H1 (cell line): ENCODE results near the gene MID1. TPM values are rescaled to one million over a fixed set of nuclear protein-coding genes. Genes with fewer than 3 reads are reported as not detected.

ENCODE experiments used
- CTCF ChIA-PET: fragments of 300-600 bp; sonication (Branson Sonifier 250); formaldehyde crosslinking; loops from one replicate; lab custom pipeline; 2021; ENCODE audit not compliant: partially characterized antibody; lab: Charles Lee
- POLR2A ChIA-PET: fragments of 300-600 bp; sonication (Branson Sonifier 250); formaldehyde crosslinking; loops from one replicate; lab custom pipeline; 2021; ENCODE audit warnings: inconsistent platforms; ENCODE audit not compliant: partially characterized antibody; lab: Charles Lee
- DNase-seq, 2 experiments: peaks; one replicate each; pipeline versions ENCODE4 v3.0.0 to v3.0.0-alpha.2; 2010 to 2022; ENCODE audit warnings: low spot score in 2 of 2, low read depth in 1 of 2, mixed read lengths in 1 of 2
- FAIRE-seq: peaks from 2 replicates; lab custom pipeline; 2011; peaks lifted over from hg19 to GRCh38; lab: Jason Lieb, UNC
- H2AFZ ChIP-seq: 2 replicates; pipeline ENCODE4 v1.8.1; 2012; ENCODE audit warnings: low read length, inconsistent platforms
- H2AK5ac ChIP-seq: 2 replicates; pipeline ENCODE4 v1.6.1; 2013; ENCODE audit warnings: low read depth, low read length
- H2BK120ac ChIP-seq: replicated peaks from 2 replicates; pipeline ENCODE3; 2013; ENCODE audit warnings: low read depth, low read length, inconsistent platforms
- H2BK12ac ChIP-seq: 2 replicates; pipeline ENCODE4 v1.6.1; 2013; ENCODE audit warnings: low read depth, low read length
- H2BK15ac ChIP-seq: 2 replicates; pipeline ENCODE4 v1.6.1; 2013; ENCODE audit warnings: low read length
- H2BK20ac ChIP-seq: 2 replicates; pipeline ENCODE4 v1.6.1; 2013; ENCODE audit warnings: low read length
- H2BK5ac ChIP-seq: 2 replicates; pipeline ENCODE4 v1.6.1; 2013; ENCODE audit warnings: low read depth, low read length
- H3K14ac ChIP-seq: 2 replicates; pipeline ENCODE4 v1.6.1; 2013; ENCODE audit warnings: inconsistent platforms; ENCODE audit not compliant: insufficient read length
- H3K18ac ChIP-seq: 2 replicates; pipeline ENCODE4 v1.6.1; 2013; ENCODE audit warnings: low read length; ENCODE audit errors: extremely low read depth
- H3K23ac ChIP-seq: 2 replicates; pipeline ENCODE4 v1.6.1; 2013; ENCODE audit warnings: inconsistent platforms; ENCODE audit not compliant: insufficient read length
- H3K23me2 ChIP-seq: 2 replicates; pipeline ENCODE4 v1.6.1; 2013; ENCODE audit warnings: low read depth, low read length
- H3K27ac ChIP-seq: 2 replicates; pipeline ENCODE4 v1.6.1; 2011; ENCODE audit warnings: low read depth, low read length, inconsistent platforms
- H3K27me3 ChIP-seq, 4 experiments: replicated peaks in 1 of 4; 1 replicate in 1 of 4; 2 replicates in 3 of 4; pipeline versions ENCODE4 v1.6.1 to v1.8.1; 2011 to 2013; ENCODE audit warnings: low read length in 3 of 4, mild to moderate bottlenecking in 3 of 4, inconsistent platforms in 2 of 4, mixed read lengths in 2 of 4, moderate library complexity in 1 of 4; ENCODE audit not compliant: control insufficient read depth in 3 of 4, insufficient read depth in 3 of 4; ENCODE audit errors: extremely low read depth in 1 of 4
- H3K36me3 ChIP-seq, 4 experiments: 2 replicates each; pipeline versions ENCODE4 v1.6.1 to v1.8.1; 2011 to 2013; ENCODE audit warnings: mild to moderate bottlenecking in 4 of 4, low read length in 3 of 4, moderate library complexity in 2 of 4, control low read depth in 1 of 4, inconsistent platforms in 1 of 4; ENCODE audit not compliant: insufficient read depth in 4 of 4, control insufficient read depth in 2 of 4
- H3K4ac ChIP-seq: replicated peaks from 2 replicates; pipeline ENCODE3; 2013; ENCODE audit warnings: low read length, low read depth, mixed read lengths, inconsistent platforms; ENCODE audit not compliant: insufficient read length
- H3K4me1 ChIP-seq, 4 experiments: replicated peaks in 1 of 4; 1 replicate in 1 of 4; 2 replicates in 3 of 4; pipeline versions ENCODE4 v1.6.1 to v1.8.1; 2011 to 2013; ENCODE audit warnings: low read length in 3 of 4, inconsistent platforms in 2 of 4, mixed read lengths in 1 of 4; ENCODE audit not compliant: insufficient read depth in 4 of 4, control insufficient read depth in 3 of 4
- H3K4me2 ChIP-seq, 2 experiments: 2 replicates each; pipeline versions ENCODE4 v1.6.1 to v1.8.1; 2011 to 2013; ENCODE audit warnings: low read depth in 2 of 2, low read length in 2 of 2, control low read depth in 1 of 2, inconsistent platforms in 1 of 2, mild to moderate bottlenecking in 1 of 2; ENCODE audit not compliant: insufficient read depth in 1 of 2
- H3K4me3 ChIP-seq, 4 experiments: fragments of 200-600, 300-600 bp in 1 of 4; sonication (generic), shearing (Covaris generic), sonication (Bioruptor Twin) in 1 of 4; 2 replicates each; pipeline versions ENCODE4 v1.5.1 to v1.8.1; 2011 to 2016; ENCODE audit warnings: low read length in 4 of 4, low read depth in 3 of 4, control low read depth in 2 of 4, inconsistent platforms in 2 of 4, mild to moderate bottlenecking in 2 of 4, mixed read lengths in 1 of 4, moderate library complexity in 1 of 4; ENCODE audit not compliant: insufficient read depth in 2 of 4; ENCODE audit errors: extremely low read depth in 1 of 4
- H3K56ac ChIP-seq: replicated peaks from 2 replicates; pipeline ENCODE3; 2013; ENCODE audit warnings: low read depth, mild to moderate bottlenecking, mixed read lengths, low read length, inconsistent platforms; ENCODE audit not compliant: insufficient read length
- H3K79me1 ChIP-seq: 2 replicates; pipeline ENCODE4 v1.6.1; 2013; ENCODE audit warnings: low read depth, low read length, control low read depth
- H3K79me2 ChIP-seq, 2 experiments: 2 replicates each; pipeline versions ENCODE4 v1.6.1 to v1.8.1; 2012 to 2013; ENCODE audit warnings: low read length in 2 of 2, mild to moderate bottlenecking in 2 of 2, inconsistent platforms in 1 of 2; ENCODE audit not compliant: insufficient read depth in 2 of 2, control insufficient read depth in 1 of 2
- H3K9ac ChIP-seq, 4 experiments: replicated peaks in 1 of 4; 1 replicate in 1 of 4; 2 replicates in 3 of 4; pipeline versions ENCODE4 v1.6.1 to v1.8.1; 2011 to 2013; ENCODE audit warnings: low read depth in 3 of 4, low read length in 3 of 4, control low read depth in 2 of 4, mild to moderate bottlenecking in 2 of 4, moderate library complexity in 2 of 4, inconsistent platforms in 1 of 4; ENCODE audit errors: extremely low read depth in 1 of 4
- H3K9me3 ChIP-seq, 2 experiments: 2 replicates each; pipeline versions ENCODE4 v1.6.1 to v1.8.1; 2012 to 2013; ENCODE audit warnings: mild to moderate bottlenecking in 2 of 2, moderate library complexity in 2 of 2, control low read depth in 1 of 2, inconsistent platforms in 1 of 2, low read depth in 1 of 2, low read length in 1 of 2, mixed read lengths in 1 of 2; ENCODE audit not compliant: insufficient read depth in 2 of 2
- H4K20me1 ChIP-seq, 2 experiments: replicated peaks in 1 of 2; 2 replicates each; pipeline versions ENCODE3 to v1.8.1; 2011 to 2013; ENCODE audit warnings: inconsistent platforms in 2 of 2, low read length in 2 of 2, mild to moderate bottlenecking in 1 of 2; ENCODE audit not compliant: insufficient read depth in 2 of 2, control insufficient read depth in 1 of 2
- H4K5ac ChIP-seq: 2 replicates; pipeline ENCODE4 v1.6.1; 2013; ENCODE audit warnings: low read length, low read depth, mixed read lengths, inconsistent platforms; ENCODE audit not compliant: insufficient read length
- H4K8ac ChIP-seq: 2 replicates; pipeline ENCODE4 v1.8.0; 2013; ENCODE audit warnings: mild to moderate bottlenecking, moderate library complexity, low read length, inconsistent platforms; ENCODE audit not compliant: insufficient read depth; ENCODE audit errors: extremely low read depth
- H4K91ac ChIP-seq: replicated peaks from 2 replicates; pipeline ENCODE3; 2013; ENCODE audit warnings: low read length, mixed read lengths, inconsistent platforms; ENCODE audit not compliant: insufficient read length
- TBP ChIP-seq: IDR thresholded peaks from 2 replicates; pipeline ENCODE4 v1.6.1; 2011; ENCODE audit warnings: low read depth, low read length, improper control_type of control experiment
- WGBS, 2 experiments: shearing (Covaris generic) in 1 of 2; methylation state at CpG; one replicate each; pipeline versions ENCODE4 v1.1.6 to v1.1.7; 2013 to 2015; ENCODE audit warnings: low lambda C conversion rate in 2 of 2, mixed read lengths in 2 of 2, inconsistent platforms in 1 of 2, low coverage in 1 of 2, missing lambda C conversion rate in 1 of 2; ENCODE audit not compliant: insufficient replicate concordance in 2 of 2, insufficient coverage in 1 of 2, insufficient read length in 1 of 2; ENCODE audit errors: extremely low coverage in 1 of 2, missing lambda C conversion rate in 1 of 2; 5-methylcytosine and 5-hydroxymethylcytosine counted together
- polyA plus RNA-seq, 7 experiments: library from polyadenylated mRNA; depleted of rRNA in 3 of 7; stranded (reverse) in 5 of 7; unstranded in 2 of 7; fragments of >200 nt in 5 of 7; fragments of 200-250 nt in 2 of 7; gene quantifications; 1 replicate in 5 of 7; 2 replicates in 1 of 7; 4 replicates in 1 of 7; pipeline versions ENCODE4 v1.2.1 to v1.2.3, GENCODE V29; 2011 to 2013; ENCODE audit warnings: missing spikeins in 2 of 7, mixed read lengths in 2 of 7
- total RNA-seq: library from RNA; stranded (reverse); fragmentation: NEBNext Ultra II Directional; extraction: Animal tissue kit (Norgen Biotek cat#: 25700); gene quantifications from 2 replicates; pipeline ENCODE4 v1.2.1, GENCODE V29; 2021

MID1 gene
- total and polyA plus RNA-seq, 2 of the 8 experiments (the other 6 are each of a cell fraction or from before 2014, with no cell fraction given), result 12.9 to 54.3 TPM

DNA sequence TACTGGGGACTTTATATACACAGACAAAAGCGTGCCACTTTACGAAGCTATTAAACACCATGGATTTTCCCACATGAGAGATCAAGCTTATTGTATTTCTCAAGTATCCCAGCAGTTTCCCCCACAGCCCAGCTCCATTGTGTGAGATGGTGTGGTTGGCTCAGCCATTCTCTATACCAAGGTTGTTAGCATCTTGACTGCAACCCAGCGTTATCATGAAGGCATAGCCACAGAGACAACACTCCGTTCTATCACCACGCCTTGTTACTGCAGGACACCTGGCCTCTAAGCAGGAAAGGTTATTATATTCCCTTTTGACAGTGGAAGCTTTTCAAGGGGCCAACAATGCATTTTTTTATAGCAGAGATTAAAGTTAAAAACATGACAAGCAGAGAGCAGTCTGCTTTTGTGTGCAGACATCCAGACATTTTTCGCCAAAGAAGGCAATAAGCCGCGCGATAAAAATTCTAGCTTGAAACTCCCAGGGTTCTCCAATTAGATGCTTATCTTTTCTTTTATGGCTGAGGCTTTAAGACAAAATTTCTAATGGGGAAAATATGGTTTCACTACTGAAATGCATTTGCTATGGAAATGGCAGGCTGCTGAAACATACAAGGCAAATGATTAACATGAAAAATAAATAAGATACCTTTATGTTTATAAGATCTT is 206.1 kb downstream of the MID1 start:
- Histone ChIP-seq H3K4me3 (no peak overlapping the region), H3K27ac (no peak overlapping the region), H3K36me3 (no peaks in the 10 kb centered on the region), H3K27me3 (no peaks in the 10 kb centered on the region), H3K4me2 (no peak overlapping the region), H2BK20ac (no peak overlapping the region), H3K79me1 (no peaks in the 10 kb centered on the region), H3K14ac (no peak overlapping the region), H3K18ac (no peak overlapping the region), H4K20me1 (no peaks in the 10 kb centered on the region), H3K56ac (no peak overlapping the region), H3K4me1 (no peaks in the 10 kb centered on the region), H4K5ac (no peak overlapping the region), H2BK15ac (no peak overlapping the region), H2AFZ (no peak overlapping the region), H2BK120ac (no peak overlapping the region), H3K9me3 (no peaks in the 10 kb centered on the region), H4K8ac (no peak overlapping the region)
- WGBS, 2 experiments, result 95% methylated on average over 8 of the region's 9 CpGs; no CpG with 5 or more reads in 1 of the 2 experiments
- no peak for TF ChIP-seq TBP
- TF ChIP-seq, all 59 proteins: peak for 0
- CTCF ChIA-PET, result no interaction called here
- FAIRE-seq, result no peak
- H3K23ac ChIP-seq, result no peak overlapping the region
- H3K79me2 ChIP-seq, result no peaks in the 10 kb centered on the region
- no peak overlapping the region for H2BK5ac ChIP-seq
- no peaks in the 10 kb centered on the region for H3K23me2 ChIP-seq
- no peak overlapping the region for H2AK5ac ChIP-seq
- H3K9ac ChIP-seq, result no peak overlapping the region
- DNase-seq, result no peak
- POLR2A ChIA-PET, result no interaction called here
- H3K4ac ChIP-seq, result no peak overlapping the region
- H2BK12ac ChIP-seq, result no peak overlapping the region
- H4K91ac ChIP-seq, result no peak overlapping the region
